Measurements from ENCODE around the gene LEFTY1. TPM values are rescaled to one million over a fixed set of nuclear protein-coding genes. Genes with fewer than 3 reads are reported as not detected.
"Not testable (repeated sequence)": the region's sequence is repeated elsewhere in the genome, so short reads cannot be mapped to it uniquely, and the experiment has no call there.

The LEFTY1 gene
- total RNA-seq, 2 donors from 2014 or later: 0.27 TPM; not detected in 1

- no peak for ATAC-seq
- no peak for DNase-seq
- intact Hi-C loops (cut with DNase I): loop anchor here in 1 of 2 donors (10.0 kb wide), 1 partner anchor 368 kb away; no protein-coding TSS in a partner anchor
These were observed 46.0 kb downstream of the LEFTY1 start for GRCh38 chr1:225842788-225843425.

- DNase-seq (no peak), ATAC-seq (no peak)
- intact Hi-C loops (cut with DNase I): loop anchor here in 1 of 2 donors (10.0 kb wide), 1 partner anchor 367 kb away; no protein-coding TSS in a partner anchor
These were observed 46.9 kb downstream of the LEFTY1 start for GRCh38 chr1:225842074-225842473.

GRCh38 chr1:225840713-225841112 lies 48.2 kb downstream of the LEFTY1 start:
- no peak for ATAC-seq
- intact Hi-C loops (cut with DNase I): loop anchor here in 1 of 2 donors (10.0 kb wide), 1 partner anchor 366 kb away; no protein-coding TSS in a partner anchor
- DNase-seq: no peak

GRCh38 chr1:225840223-225840610 lies 48.7 kb downstream of the LEFTY1 start:
- intact Hi-C loops (cut with DNase I): loop anchor here in 1 of 2 donors (10.0 kb wide), 1 partner anchor 365 kb away; no protein-coding TSS in a partner anchor
- DNase-seq (no peak), ATAC-seq (no peak)

- intact Hi-C loops (cut with DNase I): no loop called here
- no peak for DNase-seq
- no peak for ATAC-seq
These were observed 50.2 kb downstream of the LEFTY1 start for GRCh38 chr1:225838793-225839192.

- DNase-seq; intact Hi-C loops (cut with DNase I); ATAC-seq: not testable (repeated sequence)
These were observed 52.6 kb downstream of the LEFTY1 start for GRCh38 chr1:225836296-225836695.

Small RNAs within 50 kb of the gene (microRNA-seq; reads per million reads assigned to microRNA genes)
- 0 to 0.20 reads per million in 2 donors for gene MIR6741

Other genes with a start within 250 kb of the LEFTY1 start
- 10 to 100 TPM; 73.4 to 79.0 TPM for gene ENAH, start 236.0 kb downstream of the LEFTY1 start, total RNA-seq
- 100 to 1,000 TPM; 189 to 200 TPM for gene SRP9, start 111.3 kb downstream of the LEFTY1 start, total RNA-seq
- 100 to 1,000 TPM in 1 of 2 donors, 10 to 100 TPM in 1; 59.6 to 126 TPM for gene EPHX1, start 79.0 kb downstream of the LEFTY1 start, total RNA-seq
- 10 to 100 TPM; 33.2 to 37.1 TPM for gene TMEM63A, start 6.8 kb downstream of the LEFTY1 start, total RNA-seq
- gene PYCR2, start 35.1 kb upstream of the LEFTY1 start, total RNA-seq: 10 to 100 TPM; 58.0 to 58.8 TPM
- 1 to 10 TPM in 1 of 2 donors, under 1 TPM in 1; 0.34 to 1.2 TPM for gene LEFTY2, start 52.1 kb upstream of the LEFTY1 start, total RNA-seq
- 10 to 100 TPM; 11.1 to 18.7 TPM for gene SDE2, start 110.2 kb upstream of the LEFTY1 start, total RNA-seq
- gene H3-3A, start 173.6 kb upstream of the LEFTY1 start, total RNA-seq: 100 to 1,000 TPM; 285 to 316 TPM

Data from left cardiac atrium (tissue), 4 donors.